ENCODE results near the gene AMZ2.
"Not testable (repeated sequence)": the region's sequence is repeated elsewhere in the genome, so short reads cannot be mapped to it uniquely, and the experiment has no call there.

Gene AMZ2

DNA sequence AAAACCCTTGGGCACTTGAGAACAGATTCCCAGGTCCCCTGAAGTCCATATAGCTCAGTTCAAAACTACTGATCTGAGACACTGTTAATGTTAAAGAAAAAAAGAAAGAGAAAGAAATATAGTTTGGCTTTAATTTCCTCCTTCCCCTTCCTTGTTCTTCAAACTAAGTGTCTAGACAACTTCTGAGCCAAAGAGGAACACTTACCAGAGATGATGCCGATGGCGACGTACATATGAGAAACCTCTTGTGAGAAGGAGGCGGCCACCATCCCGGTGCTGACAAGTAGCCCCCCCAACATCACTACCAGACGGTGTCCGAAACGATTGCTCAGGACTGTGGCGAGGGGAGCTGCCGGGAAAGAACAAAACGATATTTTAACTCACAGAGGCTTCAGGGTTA lies 25.9 kb downstream of the AMZ2 start:
- H3K9me3 ChIP-seq (ENCODE audit: low read length) = no peaks in the 10 kb centered on the region
- H3K79me2 ChIP-seq (ENCODE audit: insufficient read depth, low read length) = peaks cover 9% of the 10 kb centered on the region
- H3K9me2 ChIP-seq (ENCODE audit: low read depth, low read length) = no peaks in the 10 kb centered on the region
- no peak overlapping the region for H2AFZ ChIP-seq (ENCODE audit: low read length)
- H3K4me1 ChIP-seq (ENCODE audit: insufficient read depth, low read length, severe bottlenecking) = no peaks in the 10 kb centered on the region
- no peaks in the 10 kb centered on the region for H4K20me1 ChIP-seq (ENCODE audit: insufficient read depth, low read length)
- H3K27me3 ChIP-seq (ENCODE audit: insufficient read depth, low read length) = no peaks in the 10 kb centered on the region
- H3K36me3 ChIP-seq (ENCODE audit: insufficient read depth, low read length) = peaks cover 93% of the 10 kb centered on the region
- H3K4me3 ChIP-seq (ENCODE audit: low read depth, low read length, poor library complexity, severe bottlenecking) = no peak overlapping the region
- no peak overlapping the region for H3K9ac ChIP-seq (ENCODE audit: low read length)
- no peak overlapping the region for H3K4me2 ChIP-seq (ENCODE audit: low read length)
- TF ChIP-seq, protein P1, sequence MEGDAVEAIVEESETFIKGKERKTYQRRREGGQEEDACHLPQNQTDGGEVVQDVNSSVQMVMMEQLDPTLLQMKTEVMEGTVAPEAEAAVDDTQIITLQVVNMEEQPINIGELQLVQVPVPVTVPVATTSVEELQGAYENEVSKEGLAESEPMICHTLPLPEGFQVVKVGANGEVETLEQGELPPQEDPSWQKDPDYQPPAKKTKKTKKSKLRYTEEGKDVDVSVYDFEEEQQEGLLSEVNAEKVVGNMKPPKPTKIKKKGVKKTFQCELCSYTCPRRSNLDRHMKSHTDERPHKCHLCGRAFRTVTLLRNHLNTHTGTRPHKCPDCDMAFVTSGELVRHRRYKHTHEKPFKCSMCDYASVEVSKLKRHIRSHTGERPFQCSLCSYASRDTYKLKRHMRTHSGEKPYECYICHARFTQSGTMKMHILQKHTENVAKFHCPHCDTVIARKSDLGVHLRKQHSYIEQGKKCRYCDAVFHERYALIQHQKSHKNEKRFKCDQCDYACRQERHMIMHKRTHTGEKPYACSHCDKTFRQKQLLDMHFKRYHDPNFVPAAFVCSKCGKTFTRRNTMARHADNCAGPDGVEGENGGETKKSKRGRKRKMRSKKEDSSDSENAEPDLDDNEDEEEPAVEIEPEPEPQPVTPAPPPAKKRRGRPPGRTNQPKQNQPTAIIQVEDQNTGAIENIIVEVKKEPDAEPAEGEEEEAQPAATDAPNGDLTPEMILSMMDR (IDR thresholded peaks at IDR 0.05; ENCODE audit: low read length) = no peak
- TF ChIP-seq EZH2 (IDR thresholded peaks at IDR 0.05; ENCODE audit: borderline replicate concordance, low read length) = no peak
- no peaks in the 10 kb centered on the region for H3F3A ChIP-seq (ENCODE audit: insufficient read depth, low read length)
- H3K27ac ChIP-seq (ENCODE audit: low read depth, low read length, poor library complexity, severe bottlenecking) = no peak overlapping the region

DNA sequence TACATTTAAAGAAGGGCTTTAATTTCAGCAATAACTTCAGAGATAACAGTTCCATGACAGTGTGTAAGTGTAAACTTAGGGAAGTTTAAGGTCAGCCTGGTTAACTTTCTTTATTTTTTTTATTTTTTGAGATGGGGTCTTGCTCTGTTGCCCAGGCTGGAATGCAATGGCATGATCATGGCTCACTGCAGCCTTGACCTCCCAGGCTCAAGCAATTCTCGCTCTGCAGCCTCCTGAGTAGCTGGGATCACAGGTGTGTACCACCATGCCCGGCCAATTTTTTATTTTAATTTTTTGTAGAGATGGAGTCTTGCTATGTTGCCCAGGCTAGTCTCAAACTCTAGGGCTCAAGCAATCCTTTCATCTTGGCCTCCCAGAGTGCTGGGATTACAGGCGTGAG lies 28.5 kb downstream of the AMZ2 start:
- H3K4me3 ChIP-seq (ENCODE audit: low read depth, low read length, poor library complexity, severe bottlenecking); H3F3A ChIP-seq (ENCODE audit: insufficient read depth, low read length); H3K9me3 ChIP-seq (ENCODE audit: low read length); H3K4me1 ChIP-seq (ENCODE audit: insufficient read depth, low read length, severe bottlenecking); H3K27me3 ChIP-seq (ENCODE audit: insufficient read depth, low read length); H3K4me2 ChIP-seq (ENCODE audit: low read length); H3K9me2 ChIP-seq (ENCODE audit: low read depth, low read length); H4K20me1 ChIP-seq (ENCODE audit: insufficient read depth, low read length); H2AFZ ChIP-seq (ENCODE audit: low read length); H3K9ac ChIP-seq (ENCODE audit: low read length); H3K27ac ChIP-seq (ENCODE audit: low read depth, low read length, poor library complexity, severe bottlenecking): not testable (repeated sequence)
- H3K36me3 ChIP-seq (ENCODE audit: insufficient read depth, low read length) = peaks cover 98% of the 10 kb centered on the region
- H3K79me2 ChIP-seq (ENCODE audit: insufficient read depth, low read length) = peaks cover 34% of the 10 kb centered on the region

GRCh38 chr17:68277807-68278206 lies 30.0 kb downstream of the AMZ2 start:
- Histone ChIP-seq H3K9me3 (ENCODE audit: low read length) (no peaks in the 10 kb centered on the region), H3K4me2 (ENCODE audit: low read length) (no peak overlapping the region), H3K4me3 (ENCODE audit: low read depth, low read length, poor library complexity, severe bottlenecking) (no peak overlapping the region), H3K36me3 (ENCODE audit: insufficient read depth, low read length) (peaks cover 96% of the 10 kb centered on the region), H3K9me2 (ENCODE audit: low read depth, low read length) (no peaks in the 10 kb centered on the region), H3K4me1 (ENCODE audit: insufficient read depth, low read length, severe bottlenecking) (no peaks in the 10 kb centered on the region), H3K79me2 (ENCODE audit: insufficient read depth, low read length) (peaks cover 40% of the 10 kb centered on the region), H2AFZ (ENCODE audit: low read length) (no peak overlapping the region), H3K27ac (ENCODE audit: low read depth, low read length, poor library complexity, severe bottlenecking) (no peak overlapping the region), H4K20me1 (ENCODE audit: insufficient read depth, low read length) (no peaks in the 10 kb centered on the region), H3K27me3 (ENCODE audit: insufficient read depth, low read length) (no peaks in the 10 kb centered on the region), H3F3A (ENCODE audit: insufficient read depth, low read length) (no peaks in the 10 kb centered on the region), H3K9ac (ENCODE audit: low read length) (no peak overlapping the region)
- TF ChIP-seq, protein P1 (IDR thresholded peaks at IDR 0.05; ENCODE audit: low read length) = no peak
- no peak for TF ChIP-seq EZH2 (IDR thresholded peaks at IDR 0.05; ENCODE audit: borderline replicate concordance, low read length)

DNA sequence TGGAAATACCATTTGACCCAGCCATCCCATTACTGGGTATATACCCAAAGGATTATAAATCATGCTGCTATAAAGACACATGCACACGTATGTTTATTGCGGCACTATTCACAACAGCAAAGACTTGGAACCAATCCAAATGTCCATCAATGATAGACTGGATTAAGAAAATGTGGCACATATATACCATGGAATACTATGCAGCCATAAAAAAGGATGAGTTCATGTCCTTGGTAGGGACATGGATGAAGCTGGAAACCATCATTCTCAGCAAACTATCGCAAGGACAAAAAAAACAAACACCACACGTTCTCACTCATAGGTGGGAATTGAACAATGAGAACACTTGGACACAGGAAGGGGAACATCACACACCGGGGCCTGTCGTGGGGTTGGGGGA lies 34.1 kb downstream of the AMZ2 start:
- H3K4me1 ChIP-seq (ENCODE audit: insufficient read depth, low read length, severe bottlenecking) = peaks cover 16% of the 10 kb centered on the region
- H3K79me2 ChIP-seq (ENCODE audit: insufficient read depth, low read length) = peaks cover 81% of the 10 kb centered on the region
- not testable (repeated sequence) for H3K4me3 ChIP-seq (ENCODE audit: low read depth, low read length, poor library complexity, severe bottlenecking); H3K4me2 ChIP-seq (ENCODE audit: low read length); H2AFZ ChIP-seq (ENCODE audit: low read length); H3K9ac ChIP-seq (ENCODE audit: low read length); H3K9me3 ChIP-seq (ENCODE audit: low read length); H3K27ac ChIP-seq (ENCODE audit: low read depth, low read length, poor library complexity, severe bottlenecking); H3F3A ChIP-seq (ENCODE audit: insufficient read depth, low read length); H3K9me2 ChIP-seq (ENCODE audit: low read depth, low read length); H4K20me1 ChIP-seq (ENCODE audit: insufficient read depth, low read length); H3K27me3 ChIP-seq (ENCODE audit: insufficient read depth, low read length)
- H3K36me3 ChIP-seq (ENCODE audit: insufficient read depth, low read length) = peaks cover 93% of the 10 kb centered on the region

Data from OCI-LY1 (cell line).